ENCODE measurements around the gene PCDHB15.

DNA sequence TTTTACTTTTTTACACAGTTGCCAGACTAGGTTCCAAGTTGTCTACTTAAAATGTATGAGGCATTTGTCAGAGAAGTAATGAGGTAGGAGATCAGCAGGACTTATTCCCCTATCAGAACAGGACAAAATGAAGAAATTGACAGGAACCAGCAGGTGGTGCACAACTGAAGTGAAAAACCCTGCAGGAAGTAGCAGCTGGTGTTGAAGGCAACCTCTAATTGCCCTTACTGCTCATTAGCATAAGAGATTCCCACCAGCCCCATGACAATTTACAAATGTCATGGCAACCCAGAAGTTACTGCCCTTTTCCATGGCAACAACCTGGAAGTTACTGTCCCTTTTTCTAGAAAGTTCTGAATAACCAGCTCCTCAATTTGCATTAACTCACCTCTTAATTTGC, 5.4 kb downstream of the PCDHB15 start:
- TF ChIP-seq POLR2AphosphoS5 (IDR thresholded peaks at IDR 0.05; ENCODE audit: borderline replicate concordance, low read depth, low read length) (no peak), EZH2 (IDR thresholded peaks at IDR 0.05) (no peak)
